NT2/D1 (cell line): ENCODE measurements around the gene RYR2.

Experiments
- DNase-seq: peaks from one replicate; pipeline ENCODE4 v3.0.0-alpha.2; 2011; ENCODE audit warnings: low read depth, low spot score
- H3K27me3 ChIP-seq: 2 replicates; pipeline ENCODE4 v1.6.0; 2011; ENCODE audit warnings: mild to moderate bottlenecking; ENCODE audit not compliant: insufficient read length, insufficient read depth
- H3K36me3 ChIP-seq: 2 replicates; pipeline ENCODE4 v1.6.1; 2011; ENCODE audit warnings: mild to moderate bottlenecking, low read length, mixed read lengths; ENCODE audit not compliant: insufficient read depth, insufficient read length
- H3K4me1 ChIP-seq: 2 replicates; pipeline ENCODE4 v1.5.1; 2011; ENCODE audit not compliant: insufficient read depth, insufficient read length
- H3K4me3 ChIP-seq: 2 replicates; pipeline ENCODE4 v1.5.1; 2011; ENCODE audit warnings: low read depth; ENCODE audit not compliant: insufficient read length
- H3K9ac ChIP-seq: 2 replicates; pipeline ENCODE4 v1.6.0; 2011; ENCODE audit warnings: low read depth; ENCODE audit not compliant: insufficient read length
- H3K9me3 ChIP-seq: 2 replicates; pipeline ENCODE4 v1.5.1; 2011; ENCODE audit warnings: mild to moderate bottlenecking, low read length; ENCODE audit not compliant: insufficient read depth
- SUZ12 ChIP-seq: IDR thresholded peaks from 2 replicates; pipeline ENCODE4 v1.6.1; 2011; ENCODE audit not compliant: insufficient read length, insufficient read depth; ENCODE audit errors: extremely low read depth
- YY1 ChIP-seq: IDR thresholded peaks from 2 replicates; pipeline ENCODE4 v1.6.1; 2011; ENCODE audit not compliant: insufficient read length, insufficient read depth
- ZNF274 ChIP-seq: IDR thresholded peaks from 2 replicates; pipeline ENCODE4 v1.6.1; 2011; ENCODE audit warnings: mild to moderate bottlenecking, low read depth, low read length

The RYR2 gene

DNA sequence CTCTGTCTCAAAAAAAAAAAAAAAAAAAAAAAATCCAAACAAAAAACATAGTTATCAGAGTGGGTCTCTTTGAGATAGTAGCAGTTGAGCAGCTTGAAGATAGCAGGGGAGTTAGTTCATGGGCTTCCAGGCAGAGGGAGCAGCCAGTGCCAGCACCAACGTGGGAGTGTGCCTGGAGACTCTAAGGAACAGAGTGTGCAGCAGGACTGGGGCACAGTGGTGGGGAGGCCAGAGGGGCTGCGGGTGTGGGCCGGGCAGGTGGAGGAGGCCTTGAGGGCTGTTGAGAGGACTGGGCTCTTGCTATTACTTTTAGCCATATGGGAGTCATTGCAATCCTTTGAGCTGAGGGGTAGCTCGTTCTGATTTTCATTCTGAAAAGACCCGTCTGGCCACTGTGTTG, 63.8 kb downstream of the RYR2 start:
- Histone ChIP-seq H3K4me3 (no peak overlapping the region), H3K27me3 (no peaks in the 10 kb centered on the region), H3K9me3 (no peaks in the 10 kb centered on the region), H3K36me3 (no peaks in the 10 kb centered on the region), H3K9ac (no peak overlapping the region), H3K4me1 (peaks cover 7% of the 10 kb centered on the region)
- no peak for DNase-seq
- TF ChIP-seq ZNF274 (no peak), YY1 (no peak), SUZ12 (no peak)

- DNase-seq = peak; percentile 43
- Histone ChIP-seq H3K9me3 (no peaks in the 10 kb centered on the region), H3K9ac (peak overlapping the region; percentile 29), H3K36me3 (no peaks in the 10 kb centered on the region), H3K27me3 (no peaks in the 10 kb centered on the region), H3K4me3 (no peak overlapping the region), H3K4me1 (peaks cover 10% of the 10 kb centered on the region)
- no peak for TF ChIP-seq ZNF274
- no peak for TF ChIP-seq SUZ12
- TF ChIP-seq YY1 = no peak
Observed at GRCh38 chr1:237108297-237109040, 66.5 kb downstream of the RYR2 start.

- H3K9ac ChIP-seq = no peak overlapping the region
- no peaks in the 10 kb centered on the region for H3K36me3 ChIP-seq
- H3K4me3 ChIP-seq = no peak overlapping the region
- H3K4me1 ChIP-seq = peaks cover 15% of the 10 kb centered on the region
- H3K9me3 ChIP-seq = 0 out of 2 replicates have a peak, but pooled peaks cover 6% of the 10 kb centered on the region
- DNase-seq = no peak
- TF ChIP-seq ZNF274 (no peak), SUZ12 (no peak), YY1 (no peak)
- no peaks in the 10 kb centered on the region for H3K27me3 ChIP-seq
Observed at GRCh38 chr1:237111807-237112206, 69.8 kb downstream of the RYR2 start.

GRCh38 chr1:237112663-237113062, 70.7 kb downstream of the RYR2 start:
- H3K36me3 ChIP-seq = no peaks in the 10 kb centered on the region
- no peak for DNase-seq
- no peaks in the 10 kb centered on the region for H3K27me3 ChIP-seq
- H3K9me3 ChIP-seq = 0 out of 2 replicates have a peak, but pooled peaks cover 6% of the 10 kb centered on the region
- H3K4me3 ChIP-seq = no peak overlapping the region
- TF ChIP-seq YY1 (no peak), SUZ12 (no peak), ZNF274 (no peak)
- no peak overlapping the region for H3K9ac ChIP-seq
- peaks cover 15% of the 10 kb centered on the region for H3K4me1 ChIP-seq

GRCh38 chr1:237115035-237115434, 73.1 kb downstream of the RYR2 start:
- Histone ChIP-seq H3K36me3 (no peaks in the 10 kb centered on the region), H3K9me3 (0 out of 2 replicates have a peak, but pooled peaks cover 6% of the 10 kb centered on the region), H3K9ac (no peak overlapping the region), H3K4me1 (peaks cover 7% of the 10 kb centered on the region), H3K27me3 (no peaks in the 10 kb centered on the region), H3K4me3 (no peak overlapping the region)
- no peak for TF ChIP-seq ZNF274
- TF ChIP-seq YY1 = no peak
- no peak for DNase-seq

DNA sequence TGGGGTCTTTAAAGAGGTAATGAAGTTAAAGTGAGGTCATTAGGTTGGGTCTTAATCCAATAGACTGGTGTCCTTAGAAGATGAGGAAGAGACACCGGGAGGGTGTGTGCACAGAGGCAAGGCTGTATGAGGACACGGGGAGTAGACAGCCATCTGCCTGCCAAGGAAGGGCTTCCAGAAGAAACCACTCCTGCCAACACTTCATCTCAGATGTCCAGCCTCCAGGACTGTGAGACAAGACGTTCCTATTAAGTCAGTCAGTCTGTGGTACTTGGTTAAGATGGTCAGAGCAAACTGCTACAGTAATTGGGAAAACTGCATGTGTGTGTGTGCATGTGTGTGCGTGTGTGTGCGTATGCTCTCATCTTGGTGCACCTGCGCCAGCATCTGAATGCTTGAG, 77.1 kb downstream of the RYR2 start:
- DNase-seq = no peak
- Histone ChIP-seq H3K9ac (no peak overlapping the region), H3K4me3 (no peak overlapping the region), H3K27me3 (no peaks in the 10 kb centered on the region), H3K4me1 (peaks cover 5% of the 10 kb centered on the region), H3K9me3 (0 out of 2 replicates have a peak, but pooled peaks cover 8% of the 10 kb centered on the region), H3K36me3 (no peaks in the 10 kb centered on the region)
- TF ChIP-seq SUZ12 (no peak), YY1 (no peak), ZNF274 (no peak)

DNA sequence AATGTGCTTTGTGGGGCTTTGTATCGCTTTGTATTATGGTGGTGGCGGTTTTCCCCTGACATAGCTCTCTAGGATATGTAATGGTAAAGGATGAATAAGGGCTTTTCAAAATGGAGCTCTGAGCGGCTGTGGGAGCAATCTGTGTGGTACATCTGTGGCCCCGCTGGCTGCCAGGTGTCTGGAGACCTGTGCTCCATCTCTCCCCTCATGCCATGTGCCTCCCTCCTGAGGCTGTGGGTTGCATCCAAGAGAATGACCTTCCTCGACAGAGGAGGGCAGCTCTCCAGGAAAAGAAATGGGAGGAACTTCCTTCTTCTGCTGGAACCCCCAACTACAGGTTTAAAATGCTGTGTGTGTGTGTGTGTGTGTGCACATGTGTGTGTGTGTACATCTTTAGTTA, 78.7 kb downstream of the RYR2 start:
- Histone ChIP-seq H3K4me3 (no peak overlapping the region), H3K36me3 (no peaks in the 10 kb centered on the region), H3K9ac (no peak overlapping the region), H3K27me3 (no peaks in the 10 kb centered on the region), H3K9me3 (peaks cover 14% of the 10 kb centered on the region; the same call in 1 of the 2 replicates), H3K4me1 (no peaks in the 10 kb centered on the region)
- TF ChIP-seq ZNF274 (no peak), YY1 (no peak), SUZ12 (no peak)
- no peak for DNase-seq
